ENCODE data around the gene ALG1.

DNA sequence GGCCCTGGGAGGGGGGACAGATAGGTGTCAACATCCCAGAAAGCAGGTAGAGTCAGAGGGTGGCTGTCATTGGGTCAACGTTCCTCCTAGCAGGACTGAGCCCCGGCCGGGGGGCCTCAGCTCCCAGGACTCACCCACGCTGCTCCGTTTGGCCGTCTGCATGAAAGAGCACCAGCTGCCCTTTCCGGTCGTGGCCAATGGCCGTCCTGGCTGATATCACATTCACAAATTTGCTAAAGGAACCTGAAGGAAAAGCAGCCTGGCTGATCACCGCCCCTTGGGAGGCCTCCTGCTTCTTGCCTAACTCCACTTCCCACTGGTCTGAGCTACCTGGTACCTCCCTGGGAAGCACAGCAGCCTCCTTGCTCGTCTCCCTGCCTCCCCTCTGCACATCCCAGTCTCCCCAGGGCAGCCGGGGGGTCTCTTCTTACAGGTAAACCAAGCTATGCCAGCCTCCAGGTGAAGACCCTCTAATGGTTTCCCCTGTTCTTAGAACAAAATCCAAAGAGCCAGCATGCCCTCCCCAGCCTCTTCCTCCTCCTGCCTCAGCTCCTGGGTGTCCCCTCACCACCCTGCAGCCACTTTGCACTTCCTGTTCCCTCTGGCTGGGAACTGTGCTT is 41.3 kb upstream of the ALG1 start:
- TF ChIP-seq, protein P1, sequence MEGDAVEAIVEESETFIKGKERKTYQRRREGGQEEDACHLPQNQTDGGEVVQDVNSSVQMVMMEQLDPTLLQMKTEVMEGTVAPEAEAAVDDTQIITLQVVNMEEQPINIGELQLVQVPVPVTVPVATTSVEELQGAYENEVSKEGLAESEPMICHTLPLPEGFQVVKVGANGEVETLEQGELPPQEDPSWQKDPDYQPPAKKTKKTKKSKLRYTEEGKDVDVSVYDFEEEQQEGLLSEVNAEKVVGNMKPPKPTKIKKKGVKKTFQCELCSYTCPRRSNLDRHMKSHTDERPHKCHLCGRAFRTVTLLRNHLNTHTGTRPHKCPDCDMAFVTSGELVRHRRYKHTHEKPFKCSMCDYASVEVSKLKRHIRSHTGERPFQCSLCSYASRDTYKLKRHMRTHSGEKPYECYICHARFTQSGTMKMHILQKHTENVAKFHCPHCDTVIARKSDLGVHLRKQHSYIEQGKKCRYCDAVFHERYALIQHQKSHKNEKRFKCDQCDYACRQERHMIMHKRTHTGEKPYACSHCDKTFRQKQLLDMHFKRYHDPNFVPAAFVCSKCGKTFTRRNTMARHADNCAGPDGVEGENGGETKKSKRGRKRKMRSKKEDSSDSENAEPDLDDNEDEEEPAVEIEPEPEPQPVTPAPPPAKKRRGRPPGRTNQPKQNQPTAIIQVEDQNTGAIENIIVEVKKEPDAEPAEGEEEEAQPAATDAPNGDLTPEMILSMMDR (IDR thresholded peaks at IDR 0.05; ENCODE audit: extremely low read depth in 1 of 2, insufficient read depth in 1 of 2, low read depth in 1 of 2, low read length in 2 of 2) = no peak
- TF ChIP-seq JUN (IDR thresholded peaks at IDR 0.05; ENCODE audit: borderline replicate concordance, insufficient read depth, insufficient read length, low read depth) (no peak), EZH2 (IDR thresholded peaks at IDR 0.05; ENCODE audit: borderline replicate concordance, low read depth, low read length, severe bottlenecking) (no peak)
